DOHH2 (cell line): ENCODE data around the gene TNFRSF21.

Experiments
- EZH2phosphoT487 ChIP-seq: fragments of 200-600 bp; sonication (generic); IDR thresholded peaks from 2 replicates; pipeline ENCODE4 v1.6.1; 2017; ENCODE audit warnings: borderline replicate concordance, mild to moderate bottlenecking, antibody characterized with exemption, low read length, moderate library complexity, mixed read lengths
- TF ChIP-seq, protein P1 (sequence below): fragments of 200-600 bp; sonication (generic); IDR thresholded peaks from one replicate; pipeline ENCODE4 v1.5.1; 2014; ENCODE audit warnings: antibody characterized with exemption, mild to moderate bottlenecking, low read depth, low read length; ENCODE audit not compliant: poor library complexity, severe bottlenecking

DNA sequence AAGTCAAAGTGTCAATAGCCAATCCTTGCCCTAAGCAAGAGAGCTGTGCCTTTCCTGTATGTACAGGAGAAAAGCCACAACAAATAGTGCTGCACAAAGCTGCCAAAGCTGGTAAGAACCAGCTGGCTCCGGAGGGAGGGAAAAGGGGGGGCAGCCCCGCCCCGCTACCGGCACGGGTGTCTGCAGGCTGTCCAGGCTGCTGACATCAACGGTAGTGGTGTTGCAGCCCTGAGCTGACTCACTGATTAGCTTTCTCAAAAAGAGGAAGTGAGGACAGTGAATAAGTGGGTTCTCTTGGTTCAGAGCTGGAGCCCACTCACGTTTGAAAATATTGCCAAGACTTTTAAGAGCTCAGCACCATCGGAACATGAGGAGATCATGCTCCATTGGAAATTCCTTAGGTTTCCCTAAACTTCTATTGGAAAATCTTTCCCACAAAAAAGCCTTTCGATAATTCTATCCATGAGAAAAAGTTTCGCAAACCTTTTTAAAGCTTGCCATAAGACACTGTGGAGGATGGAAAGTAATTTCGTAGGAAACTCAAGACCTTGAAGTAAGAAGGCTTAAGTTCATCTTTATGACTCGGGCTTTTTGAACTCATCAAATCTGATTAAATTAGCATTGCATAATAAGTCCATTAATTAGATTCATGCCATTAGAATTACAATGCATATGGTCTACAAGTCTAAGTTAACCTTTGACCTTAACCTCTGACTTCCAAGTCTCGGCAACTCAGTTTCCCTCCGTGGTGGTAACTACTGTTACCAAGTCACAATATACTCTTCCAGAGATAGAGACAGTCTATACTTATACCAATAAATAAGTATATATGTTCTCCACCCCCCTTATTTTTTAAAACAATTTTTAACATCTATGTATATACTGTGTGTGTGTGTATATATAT lies 67.0 kb downstream of the TNFRSF21 start:
- TF ChIP-seq, protein P1, sequence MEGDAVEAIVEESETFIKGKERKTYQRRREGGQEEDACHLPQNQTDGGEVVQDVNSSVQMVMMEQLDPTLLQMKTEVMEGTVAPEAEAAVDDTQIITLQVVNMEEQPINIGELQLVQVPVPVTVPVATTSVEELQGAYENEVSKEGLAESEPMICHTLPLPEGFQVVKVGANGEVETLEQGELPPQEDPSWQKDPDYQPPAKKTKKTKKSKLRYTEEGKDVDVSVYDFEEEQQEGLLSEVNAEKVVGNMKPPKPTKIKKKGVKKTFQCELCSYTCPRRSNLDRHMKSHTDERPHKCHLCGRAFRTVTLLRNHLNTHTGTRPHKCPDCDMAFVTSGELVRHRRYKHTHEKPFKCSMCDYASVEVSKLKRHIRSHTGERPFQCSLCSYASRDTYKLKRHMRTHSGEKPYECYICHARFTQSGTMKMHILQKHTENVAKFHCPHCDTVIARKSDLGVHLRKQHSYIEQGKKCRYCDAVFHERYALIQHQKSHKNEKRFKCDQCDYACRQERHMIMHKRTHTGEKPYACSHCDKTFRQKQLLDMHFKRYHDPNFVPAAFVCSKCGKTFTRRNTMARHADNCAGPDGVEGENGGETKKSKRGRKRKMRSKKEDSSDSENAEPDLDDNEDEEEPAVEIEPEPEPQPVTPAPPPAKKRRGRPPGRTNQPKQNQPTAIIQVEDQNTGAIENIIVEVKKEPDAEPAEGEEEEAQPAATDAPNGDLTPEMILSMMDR: no peak
- no peak for TF ChIP-seq EZH2phosphoT487
